ENCODE data around the gene CNTN5. TPM values are rescaled to one million over a fixed set of nuclear protein-coding genes. Genes with fewer than 3 reads are reported as not detected.

CNTN5 gene
- polyA plus RNA-seq, 1 of the 3 experiments (the other 2 are of a cell fraction), result not detected

- TF ChIP-seq EP300 (IDR thresholded peaks at IDR 0.05; ENCODE audit: borderline replicate concordance in 1 of 2, low read depth in 1 of 2, low read length in 1 of 2), result no peak
- TF ChIP-seq PBX3 (IDR thresholded peaks at IDR 0.05), result no peak
- no peak for TF ChIP-seq MXI1 (IDR thresholded peaks at IDR 0.05; ENCODE audit: low read depth, low read length)
- no peak for TF ChIP-seq JUND (IDR thresholded peaks at IDR 0.05)
- TF ChIP-seq ZBTB33 (IDR thresholded peaks at IDR 0.05; ENCODE audit: borderline replicate concordance, low read depth), result no peak
- TF ChIP-seq GATA2 (CRISPR knock-in tag; IDR thresholded peaks at IDR 0.05), result no peak
These were observed 1295.2 kb downstream of the CNTN5 start (continued) for GRCh38 chr11:100315946-100316345.

- no peaks in the 10 kb centered on the region for H3K36me3 ChIP-seq (replicated peaks in 1 of 2; ENCODE audit: control insufficient read depth in 1 of 2, insufficient read depth in 2 of 2, low read length in 1 of 2)
- ChIA-PET CTCF (no interaction called here), POLR2A (no interaction called here)
- 6% methylated on average over 3 of the region's 3 CpGs for whole genome bisulfite sequencing (ENCODE audit: low lambda C conversion rate)
- H3K27ac ChIP-seq (ENCODE audit: low read depth in 2 of 2, low read length in 1 of 2), result no peak overlapping the region
- TF ChIP-seq RCOR1 (IDR thresholded peaks at IDR 0.05; ENCODE audit: low read length) (no peak), PBX3 (IDR thresholded peaks at IDR 0.05) (no peak), MAX (IDR thresholded peaks at IDR 0.05; ENCODE audit: low read depth) (no peak), FOXM1 (IDR thresholded peaks at IDR 0.05; ENCODE audit: low read depth) (no peak), SMC3 (IDR thresholded peaks at IDR 0.05; ENCODE audit: low read depth, low read length) (no peak), GABPA (IDR thresholded peaks at IDR 0.05; ENCODE audit: low read depth) (no peak), RFX5 (IDR thresholded peaks at IDR 0.05; ENCODE audit: low read length) (no peak), IRF3 (IDR thresholded peaks at IDR 0.05; ENCODE audit: low read depth, low read length) (no peak), EZH2phosphoT487 (IDR thresholded peaks at IDR 0.05; ENCODE audit: borderline replicate concordance, low read depth) (no peak)
- H3F3A ChIP-seq (replicated peaks; ENCODE audit: insufficient read depth), result no peaks in the 10 kb centered on the region
- no peaks in the 10 kb centered on the region for H3K4me1 ChIP-seq (ENCODE audit: control insufficient read depth in 1 of 2, insufficient read depth in 2 of 2, low read depth in 1 of 2, low read length in 1 of 2)
- H3K9me2 ChIP-seq, result no peaks in the 10 kb centered on the region
- no peaks in the 10 kb centered on the region for H4K20me1 ChIP-seq (ENCODE audit: insufficient read depth)
- no peak overlapping the region for H3K4me2 ChIP-seq
- DNase-seq, result no peak
- H3K9ac ChIP-seq, result no peak overlapping the region
- no peaks in the 10 kb centered on the region for H3K9me3 ChIP-seq
- no peaks in the 10 kb centered on the region for H3K79me2 ChIP-seq (ENCODE audit: insufficient read depth)
- H3K4me3 ChIP-seq (ENCODE audit: low read depth in 2 of 2, low read length in 1 of 2), result no peak overlapping the region
- H2AFZ ChIP-seq (ENCODE audit: low read depth), result no peak overlapping the region
- no peaks in the 10 kb centered on the region for H3K27me3 ChIP-seq (ENCODE audit: insufficient read depth)
These were observed 1296.2 kb downstream of the CNTN5 start for GRCh38 chr11:100316952-100317351.

All from SK-N-SH (cell line).